Osteoblast (primary cell): ENCODE data around the gene LUM. TPM values are rescaled to one million over a fixed set of nuclear protein-coding genes. Genes with fewer than 3 reads are reported as not detected.

Source experiments
- DNase-seq: peaks from one replicate; pipeline ENCODE4 v3.0.0; 2011; ENCODE audit warnings: low spot score, mixed read lengths; ENCODE audit not compliant: insufficient read length; ENCODE audit errors: missing footprints
- H2AFZ ChIP-seq: 2 replicates; pipeline ENCODE4 v1.6.0; 2011; ENCODE audit warnings: mild to moderate bottlenecking, low read length
- H3K27ac ChIP-seq: 2 replicates; pipeline ENCODE4 v1.5.1; 2011; ENCODE audit warnings: mild to moderate bottlenecking, low read depth, low read length, moderate library complexity
- H3K27me3 ChIP-seq: 2 replicates; pipeline ENCODE4 v1.6.0; 2012; ENCODE audit warnings: mild to moderate bottlenecking, control low read depth, inconsistent platforms, low read length, moderate library complexity; ENCODE audit not compliant: insufficient read depth
- H3K36me3 ChIP-seq: 2 replicates; pipeline ENCODE4 v1.5.1; 2011; ENCODE audit warnings: mild to moderate bottlenecking, low read length, control low read depth, moderate library complexity; ENCODE audit not compliant: insufficient read depth
- H3K4me1 ChIP-seq: 2 replicates; pipeline ENCODE4 v1.5.1; 2011; ENCODE audit warnings: mild to moderate bottlenecking, low read length, control low read depth, moderate library complexity; ENCODE audit not compliant: insufficient read depth
- H3K4me2 ChIP-seq: 2 replicates; pipeline ENCODE4 v1.6.0; 2011; ENCODE audit warnings: mild to moderate bottlenecking, low read length; ENCODE audit not compliant: insufficient read depth
- H3K4me3 ChIP-seq: fragments of 200-600 bp; sonication (generic); 3 replicates; pipeline ENCODE4 v1.5.1; 2012; ENCODE audit warnings: mild to moderate bottlenecking, low read length, inconsistent platforms; ENCODE audit not compliant: insufficient read depth
- H3K79me2 ChIP-seq: 2 replicates; pipeline ENCODE4 v1.6.0; 2012; ENCODE audit warnings: mild to moderate bottlenecking, low read length, control low read depth, inconsistent platforms; ENCODE audit not compliant: insufficient read depth
- H3K9me3 ChIP-seq: 2 replicates; pipeline ENCODE4 v1.5.1; 2011; ENCODE audit warnings: low read depth, low read length, control low read depth
- H4K20me1 ChIP-seq: 2 replicates; pipeline ENCODE4 v1.6.0; 2012; ENCODE audit warnings: mild to moderate bottlenecking, low read length, control low read depth; ENCODE audit not compliant: insufficient read depth
- CTCF ChIP-seq: IDR thresholded peaks from 2 replicates; pipeline ENCODE4 v1.5.1; 2011; ENCODE audit warnings: mild to moderate bottlenecking, low read depth, low read length, moderate library complexity; ENCODE audit errors: extremely low read depth
- total RNA-seq: library from RNA; depleted of rRNA; stranded (reverse); fragments of >200 nt; gene quantifications from 2 replicates; pipeline ENCODE4 v1.2.3, GENCODE V29; 2012

LUM gene
- total RNA-seq, 1 donor: 1,965 TPM

DNA sequence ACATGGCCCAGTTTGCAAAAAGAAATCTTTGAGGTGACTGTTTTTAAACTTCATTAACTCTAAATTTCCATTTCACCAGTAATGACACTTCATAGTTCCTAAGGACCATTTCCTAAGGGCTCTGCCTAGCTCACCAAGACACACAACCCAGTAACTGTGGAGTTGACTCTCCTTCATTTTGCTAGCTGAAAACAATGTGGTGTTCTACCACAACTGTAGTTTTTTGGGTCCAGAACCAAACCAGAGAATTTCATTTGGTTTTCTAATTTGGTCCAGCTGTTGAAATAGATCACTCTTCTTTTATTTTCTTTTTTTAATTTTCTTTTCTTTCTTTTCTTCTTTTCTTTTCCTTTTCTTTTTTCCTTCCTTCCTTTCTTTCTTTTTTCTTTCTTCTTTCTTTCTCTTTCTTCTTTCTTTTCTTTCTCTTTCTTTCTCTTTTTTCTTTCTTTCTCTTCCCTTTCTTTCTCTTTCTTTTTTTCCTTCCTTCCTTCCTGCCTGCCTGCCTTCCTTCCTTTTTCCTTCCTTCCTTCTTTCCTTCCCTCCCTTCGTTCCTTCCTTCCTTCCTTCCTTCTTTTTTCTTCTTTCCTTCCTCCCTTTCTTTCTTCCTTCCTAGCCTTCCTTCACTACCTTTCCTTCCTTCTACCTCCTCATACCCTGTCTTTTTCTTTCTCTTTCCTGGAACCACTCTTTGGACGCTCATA lies 18.5 kb upstream of the LUM start:
- Histone ChIP-seq H3K4me1 (peaks cover 35% of the 10 kb centered on the region), H2AFZ (peak overlapping the region; percentile 53)

GRCh38 chr12:91127751-91128150 lies 16.5 kb upstream of the LUM start:
- Histone ChIP-seq H3K9me3 (no peaks in the 10 kb centered on the region), H3K79me2 (no peaks in the 10 kb centered on the region), H3K27ac (peak overlapping the region; percentile 85), H4K20me1 (no peaks in the 10 kb centered on the region), H3K27me3 (no peaks in the 10 kb centered on the region), H3K4me1 (peaks cover 22% of the 10 kb centered on the region), H2AFZ (no peak overlapping the region), H3K4me3 (no peak overlapping the region), H3K4me2 (peak overlapping the region; percentile 40), H3K36me3 (no peaks in the 10 kb centered on the region)
- DNase-seq: no peak
- TF ChIP-seq CTCF: no peak

More for the DNA sequence above, 18.5 kb upstream of the LUM start:
- Histone ChIP-seq H3K36me3 (no peaks in the 10 kb centered on the region), H3K9me3 (no peaks in the 10 kb centered on the region), H3K27me3 (no peaks in the 10 kb centered on the region), H3K27ac (no peak overlapping the region), H4K20me1 (no peaks in the 10 kb centered on the region), H3K4me3 (no peak overlapping the region), H3K79me2 (no peaks in the 10 kb centered on the region), H3K4me2 (no peak overlapping the region)
- no peak for DNase-seq
- no peak for TF ChIP-seq CTCF

GRCh38 chr12:91127306-91127705 lies 16.0 kb upstream of the LUM start:
- no peak for TF ChIP-seq CTCF
- no peaks in the 10 kb centered on the region for H3K27me3 ChIP-seq
- H3K4me3 ChIP-seq: no peak overlapping the region
- H3K4me2 ChIP-seq: peak overlapping the region; percentile 40
- no peaks in the 10 kb centered on the region for H3K9me3 ChIP-seq
- H3K36me3 ChIP-seq: no peaks in the 10 kb centered on the region
- no peaks in the 10 kb centered on the region for H4K20me1 ChIP-seq
- no peak for DNase-seq
- no peaks in the 10 kb centered on the region for H3K79me2 ChIP-seq
- peak overlapping the region; percentile 85 for H3K27ac ChIP-seq
- H3K4me1 ChIP-seq: peaks cover 22% of the 10 kb centered on the region
- H2AFZ ChIP-seq: no peak overlapping the region

GRCh38 chr12:91126516-91126915 lies 15.2 kb upstream of the LUM start:
- no peaks in the 10 kb centered on the region for H3K36me3 ChIP-seq
- H3K4me2 ChIP-seq: peak overlapping the region; percentile 40
- H4K20me1 ChIP-seq: no peaks in the 10 kb centered on the region
- DNase-seq: no peak
- TF ChIP-seq CTCF: no peak
- no peaks in the 10 kb centered on the region for H3K9me3 ChIP-seq
- no peak overlapping the region for H2AFZ ChIP-seq
- no peak overlapping the region for H3K4me3 ChIP-seq
- H3K79me2 ChIP-seq: no peaks in the 10 kb centered on the region
- H3K27ac ChIP-seq: peak overlapping the region; percentile 85
- peaks cover 22% of the 10 kb centered on the region for H3K4me1 ChIP-seq
- H3K27me3 ChIP-seq: no peaks in the 10 kb centered on the region
